GM23338 (cell line): ENCODE measurements around the gene CYCS. TPM values are rescaled to one million over a fixed set of nuclear protein-coding genes. Genes with fewer than 3 reads are reported as not detected.

Experiments used
- ATAC-seq: fragments of 200-7000 bp; cut with Tn5 transposase; 3 replicates; pipeline ENCODE4 v1.9.1; 2020
- DNase-seq: peaks from one replicate; pipeline ENCODE4 v3.0.0-alpha.2; 2015; ENCODE audit warnings: low spot score
- H2AFZ ChIP-seq: fragments of 200-600 bp; sonication (generic); 2 replicates; pipeline ENCODE4 v1.8.0; 2016; ENCODE audit warnings: antibody characterized with exemption, mild to moderate bottlenecking, moderate library complexity
- H3F3A ChIP-seq: fragments of 200-600 bp; sonication (generic); replicated peaks from 2 replicates; pipeline ENCODE4 v1.8.0; 2017; ENCODE audit warnings: antibody characterized with exemption, mixed run types, low read depth
- H3K27ac ChIP-seq: fragments of 200-600 bp; sonication (generic); 2 replicates; pipeline ENCODE4 v1.6.1; 2016; ENCODE audit warnings: low read depth
- H3K27me3 ChIP-seq: fragments of 200-600 bp; sonication (generic); 2 replicates; pipeline ENCODE4 v1.8.0; 2016; ENCODE audit warnings: mild to moderate bottlenecking, mixed run types, moderate library complexity; ENCODE audit not compliant: insufficient read depth
- H3K36me3 ChIP-seq: fragments of 200-600 bp; sonication (generic); 2 replicates; pipeline ENCODE4 v1.8.0; 2016; ENCODE audit warnings: mild to moderate bottlenecking; ENCODE audit not compliant: insufficient read depth
- H3K4me1 ChIP-seq: fragments of 200-600 bp; sonication (generic); 2 replicates; pipeline ENCODE4 v1.8.0; 2016; ENCODE audit warnings: mild to moderate bottlenecking, moderate library complexity; ENCODE audit not compliant: insufficient read depth
- H3K4me2 ChIP-seq: fragments of 200-600 bp; sonication (generic); 2 replicates; pipeline ENCODE4 v1.7.1; 2017; ENCODE audit warnings: mixed run types
- H3K4me3 ChIP-seq: fragments of 200-600 bp; sonication (generic); 2 replicates; pipeline ENCODE4 v1.6.1; 2016; ENCODE audit warnings: mixed run types
- H3K79me2 ChIP-seq: fragments of 200-600 bp; sonication (generic); replicated peaks from 2 replicates; pipeline ENCODE4 v1.8.0; 2017; ENCODE audit warnings: mild to moderate bottlenecking; ENCODE audit not compliant: insufficient read depth
- H3K9me2 ChIP-seq: fragments of 200-600 bp; sonication (generic); 2 replicates; pipeline ENCODE4 v1.8.0; 2017; ENCODE audit not compliant: insufficient read depth
- H4K20me1 ChIP-seq: fragments of 200-600 bp; sonication (generic); replicated peaks from 2 replicates; pipeline ENCODE4 v1.8.0; 2017; ENCODE audit warnings: mild to moderate bottlenecking; ENCODE audit not compliant: insufficient read depth
- H3K27ac Mint-ChIP-seq: 2 replicates; pipeline ENCODE4 v1.8.0; 2020; ENCODE audit warnings: inconsistent platforms, mild to moderate bottlenecking, moderate library complexity, mixed read lengths
- H3K27me3 Mint-ChIP-seq: 3 replicates; pipeline ENCODE4 v1.8.0; 2022; ENCODE audit warnings: low read depth, mild to moderate bottlenecking, moderate library complexity, mixed read lengths, inconsistent platforms; ENCODE audit not compliant: insufficient read depth, poor library complexity
- H3K36me3 Mint-ChIP-seq: 3 replicates; pipeline ENCODE4 v1.8.0; 2021; ENCODE audit warnings: low read depth, mild to moderate bottlenecking, inconsistent platforms, moderate library complexity, mixed read lengths
- H3K4me1 Mint-ChIP-seq: 3 replicates; pipeline ENCODE4 v1.8.0; 2020; ENCODE audit warnings: mild to moderate bottlenecking, inconsistent platforms, mixed read lengths
- H3K4me3 Mint-ChIP-seq: 3 replicates; pipeline ENCODE4 v1.8.0; 2021; ENCODE audit warnings: moderate library complexity, mild to moderate bottlenecking, inconsistent platforms, mixed read lengths
- H3K9me3 Mint-ChIP-seq: 3 replicates; pipeline ENCODE4 v1.8.0; 2020; ENCODE audit warnings: moderate library complexity, mild to moderate bottlenecking, inconsistent platforms, mixed read lengths
- JUNB ChIP-seq: IDR thresholded peaks from one replicate; pipeline ENCODE4 v1.6.1; 2016; ENCODE audit warnings: antibody characterized with exemption; ENCODE audit not compliant: unreplicated experiment
- polyA plus RNA-seq: library from polyadenylated mRNA; unstranded; fragments of >200 nt; fragmentation: Nextera tagmentation; extraction: Ambion mirVana; gene quantifications from 2 replicates; pipeline ENCODE4 v1.2.1, GENCODE V29; 2016
- total RNA-seq: library from RNA; depleted of rRNA; stranded (reverse); fragments of >200 nt; shearing (Covaris generic); gene quantifications from 2 replicates; pipeline ENCODE4 v1.2.3, GENCODE V29; 2014
- TF ChIP-seq, protein P1 (sequence below): fragments of 250-450 bp; sonication (Bioruptor Pico); IDR thresholded peaks from 2 replicates; pipeline ENCODE4 v1.5.0; 2020; ENCODE audit warnings: mild to moderate bottlenecking, moderate library complexity
- TF ChIP-seq, protein P2 (sequence below), 2 experiments: fragments of 200-600 bp in 1 of 2; sonication (generic) in 1 of 2; conservative IDR thresholded peaks; 2 replicates each; pipeline versions ENCODE4 v1.5.1 to v1.6.1; 2016 to 2017; ENCODE audit warnings: antibody characterized with exemption in 2 of 2, low read depth in 2 of 2, mild to moderate bottlenecking in 2 of 2, moderate library complexity in 1 of 2

Gene CYCS
- total and polyA plus RNA-seq, 2 experiments from 2014 or later = 131 to 468 TPM

DNA sequence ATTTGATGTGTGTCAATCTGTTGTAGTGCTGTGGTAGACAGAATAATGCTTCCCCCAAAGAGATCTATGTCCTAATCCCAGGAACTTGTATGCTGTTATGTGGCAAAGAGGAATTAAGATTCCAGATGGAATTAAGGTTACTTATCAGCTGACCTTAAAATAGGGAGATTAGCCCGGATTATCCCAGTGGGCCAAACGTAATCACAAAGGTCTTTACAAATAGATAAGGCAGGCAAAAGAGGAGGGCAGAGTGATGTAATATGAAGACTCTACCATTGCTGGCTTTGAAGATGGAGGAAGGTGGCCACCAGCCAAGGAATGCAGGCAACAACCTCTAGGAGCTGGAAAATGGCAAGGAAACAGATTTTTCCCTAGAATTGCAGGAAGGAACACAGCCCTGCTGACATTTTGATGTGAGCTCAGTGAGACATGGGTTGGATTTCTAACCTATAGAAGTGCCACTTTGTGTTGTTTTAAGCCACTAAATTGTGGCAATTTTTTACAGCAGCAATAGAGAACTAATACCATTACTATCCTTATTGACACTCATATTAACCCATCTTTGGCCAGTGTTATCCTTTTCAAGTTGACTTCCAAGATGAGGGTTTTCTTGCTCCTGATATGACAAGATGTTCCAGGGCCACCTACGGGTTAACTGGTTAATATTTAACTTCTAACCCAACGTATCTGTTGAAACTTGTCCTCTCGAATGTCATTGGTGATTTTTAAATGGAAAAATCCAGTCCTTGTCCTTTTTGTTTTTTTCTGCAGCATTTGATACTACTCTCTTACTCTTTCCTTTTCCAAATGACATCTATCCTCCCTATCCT is 29.3 kb downstream of the CYCS start (continued):
- TF ChIP-seq, protein P1, sequence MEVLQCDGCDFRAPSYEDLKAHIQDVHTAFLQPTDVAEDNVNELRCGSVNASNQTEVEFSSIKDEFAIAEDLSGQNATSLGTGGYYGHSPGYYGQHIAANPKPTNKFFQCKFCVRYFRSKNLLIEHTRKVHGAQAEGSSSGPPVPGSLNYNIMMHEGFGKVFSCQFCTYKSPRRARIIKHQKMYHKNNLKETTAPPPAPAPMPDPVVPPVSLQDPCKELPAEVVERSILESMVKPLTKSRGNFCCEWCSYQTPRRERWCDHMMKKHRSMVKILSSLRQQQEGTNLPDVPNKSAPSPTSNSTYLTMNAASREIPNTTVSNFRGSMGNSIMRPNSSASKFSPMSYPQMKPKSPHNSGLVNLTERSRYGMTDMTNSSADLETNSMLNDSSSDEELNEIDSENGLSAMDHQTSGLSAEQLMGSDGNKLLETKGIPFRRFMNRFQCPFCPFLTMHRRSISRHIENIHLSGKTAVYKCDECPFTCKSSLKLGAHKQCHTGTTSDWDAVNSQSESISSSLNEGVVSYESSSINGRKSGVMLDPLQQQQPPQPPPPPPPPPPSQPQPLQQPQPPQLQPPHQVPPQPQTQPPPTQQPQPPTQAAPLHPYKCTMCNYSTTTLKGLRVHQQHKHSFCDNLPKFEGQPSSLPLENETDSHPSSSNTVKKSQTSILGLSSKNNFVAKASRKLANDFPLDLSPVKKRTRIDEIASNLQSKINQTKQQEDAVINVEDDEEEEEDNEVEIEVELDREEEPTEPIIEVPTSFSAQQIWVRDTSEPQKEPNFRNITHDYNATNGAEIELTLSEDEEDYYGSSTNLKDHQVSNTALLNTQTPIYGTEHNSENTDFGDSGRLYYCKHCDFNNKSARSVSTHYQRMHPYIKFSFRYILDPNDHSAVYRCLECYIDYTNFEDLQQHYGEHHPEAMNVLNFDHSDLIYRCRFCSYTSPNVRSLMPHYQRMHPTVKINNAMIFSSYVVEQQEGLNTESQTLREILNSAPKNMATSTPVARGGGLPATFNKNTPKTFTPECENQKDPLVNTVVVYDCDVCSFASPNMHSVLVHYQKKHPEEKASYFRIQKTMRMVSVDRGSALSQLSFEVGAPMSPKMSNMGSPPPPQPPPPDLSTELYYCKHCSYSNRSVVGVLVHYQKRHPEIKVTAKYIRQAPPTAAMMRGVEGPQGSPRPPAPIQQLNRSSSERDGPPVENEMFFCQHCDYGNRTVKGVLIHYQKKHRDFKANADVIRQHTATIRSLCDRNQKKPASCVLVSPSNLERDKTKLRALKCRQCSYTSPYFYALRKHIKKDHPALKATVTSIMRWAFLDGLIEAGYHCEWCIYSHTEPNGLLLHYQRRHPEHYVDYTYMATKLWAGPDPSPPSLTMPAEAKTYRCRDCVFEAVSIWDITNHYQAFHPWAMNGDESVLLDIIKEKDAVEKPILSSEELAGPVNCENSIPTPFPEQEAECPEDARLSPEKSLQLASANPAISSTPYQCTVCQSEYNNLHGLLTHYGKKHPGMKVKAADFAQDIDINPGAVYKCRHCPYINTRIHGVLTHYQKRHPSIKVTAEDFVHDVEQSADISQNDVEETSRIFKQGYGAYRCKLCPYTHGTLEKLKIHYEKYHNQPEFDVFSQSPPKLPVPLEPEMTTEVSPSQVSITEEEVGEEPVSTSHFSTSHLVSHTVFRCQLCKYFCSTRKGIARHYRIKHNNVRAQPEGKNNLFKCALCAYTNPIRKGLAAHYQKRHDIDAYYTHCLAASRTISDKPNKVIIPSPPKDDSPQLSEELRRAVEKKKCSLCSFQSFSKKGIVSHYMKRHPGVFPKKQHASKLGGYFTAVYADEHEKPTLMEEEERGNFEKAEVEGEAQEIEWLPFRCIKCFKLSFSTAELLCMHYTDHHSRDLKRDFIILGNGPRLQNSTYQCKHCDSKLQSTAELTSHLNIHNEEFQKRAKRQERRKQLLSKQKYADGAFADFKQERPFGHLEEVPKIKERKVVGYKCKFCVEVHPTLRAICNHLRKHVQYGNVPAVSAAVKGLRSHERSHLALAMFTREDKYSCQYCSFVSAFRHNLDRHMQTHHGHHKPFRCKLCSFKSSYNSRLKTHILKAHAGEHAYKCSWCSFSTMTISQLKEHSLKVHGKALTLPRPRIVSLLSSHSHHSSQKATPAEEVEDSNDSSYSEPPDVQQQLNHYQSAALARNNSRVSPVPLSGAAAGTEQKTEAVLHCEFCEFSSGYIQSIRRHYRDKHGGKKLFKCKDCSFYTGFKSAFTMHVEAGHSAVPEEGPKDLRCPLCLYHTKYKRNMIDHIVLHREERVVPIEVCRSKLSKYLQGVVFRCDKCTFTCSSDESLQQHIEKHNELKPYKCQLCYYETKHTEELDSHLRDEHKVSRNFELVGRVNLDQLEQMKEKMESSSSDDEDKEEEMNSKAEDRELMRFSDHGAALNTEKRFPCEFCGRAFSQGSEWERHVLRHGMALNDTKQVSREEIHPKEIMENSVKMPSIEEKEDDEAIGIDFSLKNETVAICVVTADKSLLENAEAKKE (CRISPR knock-in tag) = no peak
- TF ChIP-seq, protein P2, sequence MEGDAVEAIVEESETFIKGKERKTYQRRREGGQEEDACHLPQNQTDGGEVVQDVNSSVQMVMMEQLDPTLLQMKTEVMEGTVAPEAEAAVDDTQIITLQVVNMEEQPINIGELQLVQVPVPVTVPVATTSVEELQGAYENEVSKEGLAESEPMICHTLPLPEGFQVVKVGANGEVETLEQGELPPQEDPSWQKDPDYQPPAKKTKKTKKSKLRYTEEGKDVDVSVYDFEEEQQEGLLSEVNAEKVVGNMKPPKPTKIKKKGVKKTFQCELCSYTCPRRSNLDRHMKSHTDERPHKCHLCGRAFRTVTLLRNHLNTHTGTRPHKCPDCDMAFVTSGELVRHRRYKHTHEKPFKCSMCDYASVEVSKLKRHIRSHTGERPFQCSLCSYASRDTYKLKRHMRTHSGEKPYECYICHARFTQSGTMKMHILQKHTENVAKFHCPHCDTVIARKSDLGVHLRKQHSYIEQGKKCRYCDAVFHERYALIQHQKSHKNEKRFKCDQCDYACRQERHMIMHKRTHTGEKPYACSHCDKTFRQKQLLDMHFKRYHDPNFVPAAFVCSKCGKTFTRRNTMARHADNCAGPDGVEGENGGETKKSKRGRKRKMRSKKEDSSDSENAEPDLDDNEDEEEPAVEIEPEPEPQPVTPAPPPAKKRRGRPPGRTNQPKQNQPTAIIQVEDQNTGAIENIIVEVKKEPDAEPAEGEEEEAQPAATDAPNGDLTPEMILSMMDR (conservative IDR thresholded peaks at IDR 0.05; ENCODE audit: low read depth in 2 of 2) = no peak
- TF ChIP-seq JUNB = no peak

DNA sequence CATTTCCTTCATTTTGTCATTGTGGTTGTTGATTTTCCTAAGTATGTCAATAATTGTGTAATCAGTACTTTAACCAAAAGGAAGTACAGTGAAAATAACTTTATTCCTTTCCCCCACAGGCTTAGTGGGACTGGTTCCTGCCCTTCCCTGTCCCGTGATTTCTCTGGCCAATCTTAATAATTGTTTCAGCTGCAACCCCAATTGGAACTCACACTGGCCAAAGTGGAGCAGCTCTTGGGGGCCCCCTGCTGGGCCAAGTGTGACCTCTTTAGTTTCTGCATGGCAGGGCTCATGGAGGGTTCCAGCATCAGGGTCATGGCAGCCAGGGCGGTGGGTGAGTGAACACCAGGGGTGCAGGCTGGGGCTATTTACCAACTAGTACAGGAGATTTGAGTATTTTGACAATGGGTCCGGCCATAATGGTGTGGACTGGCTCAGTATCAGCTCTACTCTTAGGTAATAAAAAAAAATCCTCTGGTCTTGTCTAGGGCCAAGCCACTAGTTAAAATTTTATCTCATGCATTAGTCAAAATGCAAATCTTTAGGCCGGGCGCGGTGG is 31.7 kb downstream of the CYCS start:
- Histone ChIP-seq H3F3A (no peaks in the 10 kb centered on the region), H4K20me1 (no peaks in the 10 kb centered on the region), H3K27ac (no peak overlapping the region), H3K36me3 (no peaks in the 10 kb centered on the region), H3K4me3 (no peak overlapping the region), H2AFZ (no peak overlapping the region), H3K4me1 (no peaks in the 10 kb centered on the region), H3K9me2 (no peaks in the 10 kb centered on the region), H3K4me2 (no peak overlapping the region), H3K27me3 (no peaks in the 10 kb centered on the region), H3K79me2 (no peaks in the 10 kb centered on the region)
- H3K9me3 Mint-ChIP-seq = 0 out of 3 replicates have a peak, but pooled peaks cover 2% of the 10 kb centered on the region
- no peak for TF ChIP-seq JUNB
- TF ChIP-seq, protein P2 (conservative IDR thresholded peaks at IDR 0.05; ENCODE audit: low read depth in 2 of 2) = peak; percentile 87 to 89
- peaks cover 2% of the 10 kb centered on the region; the same call in 1 of the 3 replicates for H3K36me3 Mint-ChIP-seq
- peak; percentile 93 for DNase-seq
- H3K27me3 Mint-ChIP-seq = peaks cover 7% of the 10 kb centered on the region
- peak; percentile 93 for ATAC-seq
- H3K4me1 Mint-ChIP-seq = peaks cover 2% of the 10 kb centered on the region; the same call in 1 of the 3 replicates
- H3K27ac Mint-ChIP-seq = no peak overlapping the region
- no peak overlapping the region for H3K4me3 Mint-ChIP-seq
